Ascending aorta (tissue), 2 donors: ENCODE data around the gene SEZ6. TPM values are rescaled to one million over a fixed set of nuclear protein-coding genes. Genes with fewer than 3 reads are reported as not detected.

Experiments used
- DNase-seq, 2 donors: peaks; one replicate each; pipeline ENCODE4 v3.0.0-alpha.2; 2019; ENCODE audit warnings: low spot score in 2 of 2
- H3K27ac ChIP-seq, 2 donors: fragments of 200-600 bp; sonication (generic); one replicate each; pipeline ENCODE4 v1.5.1; 2016 to 2017; ENCODE audit warnings: mild to moderate bottlenecking in 1 of 2
- H3K27me3 ChIP-seq: fragments of 200-600 bp; sonication (generic); one replicate; pipeline ENCODE4 v1.5.1; 2017
- H3K36me3 ChIP-seq, 2 donors: fragments of 200-600 bp; sonication (generic); one replicate each; pipeline ENCODE4 v1.5.1; 2016
- H3K4me1 ChIP-seq, 2 donors: fragments of 200-600 bp; sonication (generic); one replicate each; pipeline ENCODE4 v1.5.1; 2016 to 2017; ENCODE audit warnings: mild to moderate bottlenecking in 1 of 2
- H3K4me3 ChIP-seq, 2 donors: fragments of 200-600 bp; sonication (generic); one replicate each; pipeline ENCODE4 v1.5.1; 2016 to 2017; ENCODE audit warnings: mild to moderate bottlenecking in 1 of 2
- H3K9me3 ChIP-seq, 2 donors: fragments of 200-600 bp; sonication (generic); one replicate each; pipeline ENCODE4 v1.5.1; 2016
- intact Hi-C: fragments of 100-400 bp; cut with DNase I; formaldehyde crosslinking; loops from one replicate; pipeline ENCODE4 v1.15.1; 2023
- total RNA-seq: library from RNA; depleted of rRNA; stranded (reverse); fragments of >200 nt; gene quantifications from one replicate; pipeline ENCODE4 v1.1.0, GENCODE V29; 2016
- TF ChIP-seq, protein P1 (sequence below), 3 experiments: fragments of 200-600 bp in 2 of 3; fragments of 450-650 bp in 1 of 3; sonication (generic) in 2 of 3; IDR thresholded peaks; one replicate each; pipeline ENCODE4 v1.5.1; 2016 to 2019; ENCODE audit warnings: antibody characterized with exemption in 3 of 3, mild to moderate bottlenecking in 1 of 3, moderate library complexity in 1 of 3

The SEZ6 gene
- total RNA-seq, 1 donor from 2014 or later: not detected

DNA sequence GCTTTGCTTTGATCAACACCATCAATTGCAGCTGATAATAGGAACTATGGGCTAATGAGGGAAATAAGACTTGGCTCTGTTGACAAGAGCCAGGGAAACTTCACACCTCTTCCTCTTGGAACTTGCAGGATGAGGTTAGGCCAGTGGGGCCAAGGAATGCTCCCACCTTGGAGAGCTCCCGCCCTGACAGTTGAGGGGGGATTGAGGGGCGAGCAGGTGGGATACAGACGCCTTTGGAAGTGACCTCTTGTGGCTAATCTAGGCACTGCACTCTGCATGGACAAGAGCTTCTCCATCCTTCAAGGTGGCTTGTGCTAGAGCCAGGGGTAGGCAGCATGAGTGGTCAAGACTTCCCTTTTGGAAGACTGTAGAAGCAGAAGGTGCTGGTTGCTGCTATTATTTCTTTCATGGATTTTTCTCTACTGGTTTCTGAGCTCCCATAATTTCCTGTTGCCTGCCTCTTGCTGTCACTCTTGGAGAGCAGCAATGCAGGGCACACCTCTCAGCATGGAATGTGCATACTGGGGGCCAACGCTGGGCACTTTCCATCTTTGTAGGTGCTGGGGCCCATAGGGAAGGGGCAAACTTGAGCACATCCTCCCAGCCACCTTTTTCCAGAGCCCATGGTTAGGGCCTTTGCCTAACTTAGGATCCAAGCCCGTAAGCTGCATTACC lies 52.3 kb downstream of the SEZ6 start:
- TF ChIP-seq, protein P1, sequence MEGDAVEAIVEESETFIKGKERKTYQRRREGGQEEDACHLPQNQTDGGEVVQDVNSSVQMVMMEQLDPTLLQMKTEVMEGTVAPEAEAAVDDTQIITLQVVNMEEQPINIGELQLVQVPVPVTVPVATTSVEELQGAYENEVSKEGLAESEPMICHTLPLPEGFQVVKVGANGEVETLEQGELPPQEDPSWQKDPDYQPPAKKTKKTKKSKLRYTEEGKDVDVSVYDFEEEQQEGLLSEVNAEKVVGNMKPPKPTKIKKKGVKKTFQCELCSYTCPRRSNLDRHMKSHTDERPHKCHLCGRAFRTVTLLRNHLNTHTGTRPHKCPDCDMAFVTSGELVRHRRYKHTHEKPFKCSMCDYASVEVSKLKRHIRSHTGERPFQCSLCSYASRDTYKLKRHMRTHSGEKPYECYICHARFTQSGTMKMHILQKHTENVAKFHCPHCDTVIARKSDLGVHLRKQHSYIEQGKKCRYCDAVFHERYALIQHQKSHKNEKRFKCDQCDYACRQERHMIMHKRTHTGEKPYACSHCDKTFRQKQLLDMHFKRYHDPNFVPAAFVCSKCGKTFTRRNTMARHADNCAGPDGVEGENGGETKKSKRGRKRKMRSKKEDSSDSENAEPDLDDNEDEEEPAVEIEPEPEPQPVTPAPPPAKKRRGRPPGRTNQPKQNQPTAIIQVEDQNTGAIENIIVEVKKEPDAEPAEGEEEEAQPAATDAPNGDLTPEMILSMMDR (IDR thresholded peaks at IDR 0.05): peak; percentile 50 to 75 (median 72)
- H3K27me3 ChIP-seq: no peaks in the 10 kb centered on the region
- H3K27ac ChIP-seq: peak overlapping the region; percentile 49 to 93
- no peak for DNase-seq
- intact Hi-C loops: loop anchor here (5.0 kb wide), 3 partner anchors 111 to 636 kb away; partner anchors contain the start of genes BLTP2, FAM222B and TMEM97
- H3K9me3 ChIP-seq: no peaks in the 10 kb centered on the region
- H3K4me1 ChIP-seq: peaks cover 0 to 2% of the 10 kb centered on the region in 2 donors
- H3K4me3 ChIP-seq: no peak overlapping the region
- H3K36me3 ChIP-seq: no peaks in the 10 kb centered on the region

- intact Hi-C loops: loop anchor here (1.0 to 5.0 kb wide), 6 partner anchors 110 to 635 kb away; partner anchors contain the start of genes BLTP2, FAM222B, NEK8 and RPL23A
- Histone ChIP-seq H3K36me3 (no peaks in the 10 kb centered on the region), H3K4me3 (peak overlapping the region; percentile 47 to 71), H3K27ac (peak overlapping the region; percentile 93 to 95), H3K27me3 (no peaks in the 10 kb centered on the region), H3K4me1 (peaks cover 2 to 13% of the 10 kb centered on the region in 2 donors), H3K9me3 (no peaks in the 10 kb centered on the region)
- TF ChIP-seq, protein P1 (IDR thresholded peaks at IDR 0.05): no peak
- DNase-seq: peak; percentile 98 to 99
Measured at GRCh38 chr17:28951991-28952975, 53.5 kb downstream of the SEZ6 start.

GRCh38 chr17:28951428-28951990 lies 54.3 kb downstream of the SEZ6 start, which contains the start of gene PHF12:
Gene PHF12, minus strand, starts transcription at chr17:28951518. Its CDS starts 558 bp downstream, at chr17:28950960.
- TF ChIP-seq, protein P1 (IDR thresholded peaks at IDR 0.05): no peak
- Histone ChIP-seq H3K27me3 (no peaks in the 10 kb centered on the region), H3K27ac (peak within 1 kb of the TSS; percentile 97 to 99), H3K9me3 (no peaks in the 10 kb centered on the region), H3K4me3 (peak within 1 kb of the TSS; percentile 94 to 99), H3K4me1 (peaks cover 2 to 20% of the 10 kb centered on the region in 2 donors), H3K36me3 (no peaks in the 10 kb centered on the region)
- peak; percentile 99 to 100 for DNase-seq
- intact Hi-C loops: loop anchor here (2.0 to 5.0 kb wide), 5 partner anchors 109 to 634 kb away; partner anchors contain the start of genes BLTP2, FAM222B, RPL23A and TMEM97

- intact Hi-C loops: loop anchor here (2.0 to 5.0 kb wide), 5 partner anchors 109 to 634 kb away; partner anchors contain the start of genes BLTP2, FAM222B, RPL23A and TMEM97
- Histone ChIP-seq H3K27me3 (no peaks in the 10 kb centered on the region), H3K4me1 (peaks cover 2 to 27% of the 10 kb centered on the region in 2 donors), H3K4me3 (peak overlapping the region; percentile 94 to 99), H3K27ac (peak overlapping the region; percentile 97 to 99), H3K36me3 (no peaks in the 10 kb centered on the region), H3K9me3 (no peaks in the 10 kb centered on the region)
- TF ChIP-seq, protein P1 (IDR thresholded peaks at IDR 0.05): no peak
- no peak for DNase-seq
Measured at GRCh38 chr17:28950752-28951427, 54.9 kb downstream of the SEZ6 start.
